Measurements from ENCODE around the gene ARHGEF26. TPM values are rescaled to one million over a fixed set of nuclear protein-coding genes. Genes with fewer than 3 reads are reported as not detected.

ARHGEF26 gene
- total RNA-seq, 2 donors from 2014 or later: 16.9 to 17.1 TPM

DNA sequence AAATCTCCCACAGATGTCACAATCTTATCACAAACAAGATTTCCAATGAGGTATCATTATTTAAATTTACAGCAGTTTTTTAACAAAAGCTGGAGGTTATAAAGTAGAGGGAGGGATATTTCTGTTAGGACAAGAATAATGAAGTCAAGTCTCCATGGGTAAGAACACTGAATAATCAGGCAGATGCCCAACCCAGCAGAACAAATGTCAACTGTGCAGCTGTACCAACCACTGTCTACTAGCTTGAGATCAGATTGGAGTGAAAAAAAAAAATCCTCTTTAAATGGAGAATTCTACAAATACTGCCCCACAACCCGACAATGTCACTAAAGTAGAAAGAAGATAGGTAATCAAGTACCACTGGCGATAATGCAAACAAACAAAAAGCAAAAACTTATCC, 172.8 kb downstream of the ARHGEF26 start:
- no peaks in the 10 kb centered on the region for H3K27me3 ChIP-seq
- ATAC-seq (no peak), DNase-seq (no peak)
- no peak overlapping the region for H3K27ac ChIP-seq
- no peak for TF ChIP-seq POLR2A (IDR thresholded peaks at IDR 0.05)
- TF ChIP-seq, protein P1, sequence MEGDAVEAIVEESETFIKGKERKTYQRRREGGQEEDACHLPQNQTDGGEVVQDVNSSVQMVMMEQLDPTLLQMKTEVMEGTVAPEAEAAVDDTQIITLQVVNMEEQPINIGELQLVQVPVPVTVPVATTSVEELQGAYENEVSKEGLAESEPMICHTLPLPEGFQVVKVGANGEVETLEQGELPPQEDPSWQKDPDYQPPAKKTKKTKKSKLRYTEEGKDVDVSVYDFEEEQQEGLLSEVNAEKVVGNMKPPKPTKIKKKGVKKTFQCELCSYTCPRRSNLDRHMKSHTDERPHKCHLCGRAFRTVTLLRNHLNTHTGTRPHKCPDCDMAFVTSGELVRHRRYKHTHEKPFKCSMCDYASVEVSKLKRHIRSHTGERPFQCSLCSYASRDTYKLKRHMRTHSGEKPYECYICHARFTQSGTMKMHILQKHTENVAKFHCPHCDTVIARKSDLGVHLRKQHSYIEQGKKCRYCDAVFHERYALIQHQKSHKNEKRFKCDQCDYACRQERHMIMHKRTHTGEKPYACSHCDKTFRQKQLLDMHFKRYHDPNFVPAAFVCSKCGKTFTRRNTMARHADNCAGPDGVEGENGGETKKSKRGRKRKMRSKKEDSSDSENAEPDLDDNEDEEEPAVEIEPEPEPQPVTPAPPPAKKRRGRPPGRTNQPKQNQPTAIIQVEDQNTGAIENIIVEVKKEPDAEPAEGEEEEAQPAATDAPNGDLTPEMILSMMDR (IDR thresholded peaks at IDR 0.05): no peak
- no peaks in the 10 kb centered on the region for H3K9me3 ChIP-seq
- intact Hi-C loops (cut with DNase I): no loop called here
- H3K36me3 ChIP-seq (replicated peaks in 1 of 2; ENCODE audit: insufficient read depth in 1 of 2, low read depth in 2 of 2): peaks cover 5 to 21% of the 10 kb centered on the region in 2 donors
- WGBS, 2 donors: 67 to 89% methylated on average over 2 of the region's 2 CpGs
- H3K4me1 ChIP-seq: no peaks in the 10 kb centered on the region
- no peak overlapping the region for H3K4me3 ChIP-seq

DNA sequence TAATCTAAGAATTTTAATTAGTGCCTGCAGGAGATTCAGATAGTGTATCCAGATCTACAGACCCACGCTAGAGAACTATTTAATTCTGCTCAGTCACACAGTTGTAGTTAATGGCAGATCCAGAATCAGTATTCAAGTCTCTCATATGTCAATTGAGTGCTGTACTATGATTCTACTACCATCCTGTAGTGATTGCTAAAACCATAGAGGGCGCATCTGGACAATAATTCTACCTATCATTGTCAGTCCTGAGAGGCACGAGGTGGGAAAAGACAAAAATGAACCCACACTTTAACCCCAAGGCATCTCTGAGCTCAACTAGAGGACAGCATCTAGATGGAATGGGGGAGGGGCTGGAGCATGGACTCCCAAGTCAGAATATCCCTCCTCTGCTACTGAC, 180.4 kb downstream of the ARHGEF26 start:
- 89 to 98% methylated on average over 3 of the region's 3 CpGs for WGBS, 2 donors
- no peak overlapping the region for H3K27ac ChIP-seq
- intact Hi-C loops (cut with DNase I): no loop called here
- peaks cover 7 to 33% of the 10 kb centered on the region in 2 donors for H3K36me3 ChIP-seq (replicated peaks in 1 of 2; ENCODE audit: insufficient read depth in 1 of 2, low read depth in 2 of 2)
- ATAC-seq: no peak
- H3K4me1 ChIP-seq: no peaks in the 10 kb centered on the region
- H3K4me3 ChIP-seq: no peak overlapping the region
- H3K27me3 ChIP-seq: no peaks in the 10 kb centered on the region
- H3K9me3 ChIP-seq: no peaks in the 10 kb centered on the region
- DNase-seq: no peak
- TF ChIP-seq, protein P1 (IDR thresholded peaks at IDR 0.05): no peak
- TF ChIP-seq POLR2A (IDR thresholded peaks at IDR 0.05): no peak

DNA sequence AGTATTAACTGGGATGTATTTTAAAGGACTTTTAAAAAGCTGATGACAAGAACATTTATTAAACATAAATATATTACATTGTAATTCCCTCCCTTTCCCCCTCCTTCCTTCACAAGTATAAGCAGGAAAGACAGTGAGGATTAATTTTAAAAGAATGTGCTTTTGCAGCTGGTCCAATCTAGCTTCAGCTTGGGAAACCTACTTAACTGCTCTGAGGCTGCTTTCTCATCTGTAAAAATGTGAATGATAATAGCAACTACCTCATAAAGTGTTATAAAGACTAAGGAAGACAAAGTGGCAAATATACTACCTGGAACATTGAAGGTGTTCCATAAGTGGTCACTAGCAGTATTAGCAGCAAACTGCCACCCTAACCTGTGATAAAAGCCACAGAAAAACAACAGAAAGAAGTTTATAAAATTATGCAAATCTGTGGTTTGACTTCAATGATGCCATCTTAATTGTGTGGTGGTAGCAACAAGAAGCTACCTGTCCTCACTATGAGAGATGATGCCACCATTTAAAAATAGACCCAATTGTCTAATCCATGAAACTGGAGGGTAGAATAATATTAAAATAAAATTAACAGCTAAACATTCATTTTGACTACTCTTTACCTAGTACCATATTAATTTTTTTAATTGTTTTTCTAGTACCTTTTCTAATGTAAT, 183.1 kb downstream of the ARHGEF26 start:
- H3K36me3 ChIP-seq (replicated peaks in 1 of 2; ENCODE audit: insufficient read depth in 1 of 2, low read depth in 2 of 2): peaks cover 7 to 36% of the 10 kb centered on the region in 2 donors
- DNase-seq (no peak), ATAC-seq (no peak)
- intact Hi-C loops (cut with DNase I): no loop called here
- no peaks in the 10 kb centered on the region for H3K4me1 ChIP-seq
- no peak overlapping the region for H3K27ac ChIP-seq
- TF ChIP-seq, protein P1 (IDR thresholded peaks at IDR 0.05): no peak
- no peak for TF ChIP-seq POLR2A (IDR thresholded peaks at IDR 0.05)
- H3K27me3 ChIP-seq: no peaks in the 10 kb centered on the region
- H3K9me3 ChIP-seq: no peaks in the 10 kb centered on the region
- H3K4me3 ChIP-seq: no peak overlapping the region

DNA sequence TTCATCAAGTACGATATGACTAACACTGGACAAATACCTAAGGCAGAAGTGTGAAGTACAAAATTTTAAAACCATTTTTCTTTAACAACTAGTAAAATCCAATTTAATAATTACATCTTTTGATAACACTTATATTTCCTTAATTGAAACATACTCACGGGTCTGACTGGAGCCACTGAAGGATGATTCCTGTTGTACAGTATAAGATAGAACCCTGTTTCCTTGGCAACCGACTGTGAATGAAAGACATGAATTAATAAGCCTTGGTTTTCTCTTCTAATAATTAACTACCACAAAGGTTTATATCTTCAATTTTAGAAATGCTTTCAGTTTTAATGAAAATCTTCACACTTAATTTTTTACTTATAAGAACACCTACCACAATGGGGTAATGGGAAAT, 183.7 kb downstream of the ARHGEF26 start:
- ATAC-seq: no peak
- no peak overlapping the region for H3K27ac ChIP-seq
- no peaks in the 10 kb centered on the region for H3K27me3 ChIP-seq
- 82 to 90% methylated on average over 3 of the region's 3 CpGs for WGBS, 2 donors
- no peaks in the 10 kb centered on the region for H3K4me1 ChIP-seq
- intact Hi-C loops (cut with DNase I): no loop called here
- peaks cover 7 to 31% of the 10 kb centered on the region in 2 donors for H3K36me3 ChIP-seq (replicated peaks in 1 of 2; ENCODE audit: insufficient read depth in 1 of 2, low read depth in 2 of 2)
- no peak overlapping the region for H3K4me3 ChIP-seq
- DNase-seq: no peak
- TF ChIP-seq, protein P1 (IDR thresholded peaks at IDR 0.05): no peak
- no peak for TF ChIP-seq POLR2A (IDR thresholded peaks at IDR 0.05)
- no peaks in the 10 kb centered on the region for H3K9me3 ChIP-seq

DNA sequence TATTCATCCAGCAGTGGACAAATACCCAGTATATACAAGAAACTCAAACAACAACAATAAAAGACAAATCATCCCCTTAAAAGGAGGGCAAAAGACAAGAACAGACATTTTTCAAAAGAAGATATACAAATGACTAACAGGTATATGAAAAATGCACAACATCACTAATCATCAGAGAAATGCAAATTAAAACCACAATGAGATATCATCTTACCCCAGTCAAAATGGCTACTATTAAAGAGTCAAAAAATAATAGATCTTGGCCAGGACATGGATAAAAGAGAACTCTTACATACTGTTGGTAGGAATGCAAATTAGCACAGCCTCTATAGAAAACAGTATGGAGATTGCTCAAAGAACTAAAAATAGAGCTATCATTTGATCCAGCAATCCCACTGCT, 186.2 kb downstream of the ARHGEF26 start:
- intact Hi-C loops (cut with DNase I): no loop called here
- H3K9me3 ChIP-seq: no peaks in the 10 kb centered on the region
- no peak for TF ChIP-seq POLR2A (IDR thresholded peaks at IDR 0.05)
- TF ChIP-seq, protein P1 (IDR thresholded peaks at IDR 0.05): no peak
- H3K27me3 ChIP-seq: no peaks in the 10 kb centered on the region
- no peaks in the 10 kb centered on the region for H3K4me1 ChIP-seq
- no peak overlapping the region for H3K27ac ChIP-seq
- H3K4me3 ChIP-seq: no peak overlapping the region
- peaks cover 7 to 26% of the 10 kb centered on the region in 2 donors for H3K36me3 ChIP-seq (replicated peaks in 1 of 2; ENCODE audit: insufficient read depth in 1 of 2, low read depth in 2 of 2)
- DNase-seq: no peak
- ATAC-seq: no peak

Measured in body of pancreas (tissue), 4 donors.